IMR-90 (cell line): Measurements from ENCODE around the gene SRR. TPM values are rescaled to one million over a fixed set of nuclear protein-coding genes. Genes with fewer than 3 reads are reported as not detected.

ENCODE experiments used
- ATAC-seq: fragments of 200-7000 bp; cut with Tn5 transposase; 2 replicates; pipeline ENCODE4 v1.9.1; 2020; ENCODE audit warnings: low read depth, mild to moderate bottlenecking, moderate library complexity
- BruUV-seq: library from RNA; stranded (reverse); fragments of 400-500 nt; replicated peaks from 2 replicates; lab custom pipeline; 2021; lab: Mats Ljungman, UMichigan
- CTCF ChIA-PET: fragments of 300-600 bp; formaldehyde crosslinking; extraction: SDS; loops from one replicate; lab custom pipeline; 2021; ENCODE audit warnings: antibody characterized with exemption; lab: Yijun Ruan, JAX
- POLR2A ChIA-PET: fragments of 300-600 bp; sonication (Branson Sonifier 250); formaldehyde crosslinking; loops from one replicate; lab custom pipeline; 2022; ENCODE audit warnings: antibody characterized with exemption; ENCODE audit not compliant: unreplicated experiment; lab: Charles Lee
- DNase-seq: peaks from one replicate; pipeline ENCODE4 v3.0.0; 2013
- H2AFZ ChIP-seq: replicated peaks from 2 replicates; pipeline ENCODE3; 2013; ENCODE audit warnings: low read length, mild to moderate bottlenecking; ENCODE audit not compliant: poor library complexity
- H2AK5ac ChIP-seq: 2 replicates; pipeline ENCODE4 v1.6.1; 2013; ENCODE audit warnings: low read depth, low read length, inconsistent platforms
- H2AK9ac ChIP-seq: replicated peaks from 2 replicates; pipeline ENCODE3; 2013; ENCODE audit warnings: mild to moderate bottlenecking, low read depth, low read length, moderate library complexity; ENCODE audit not compliant: poor library complexity
- H2BK120ac ChIP-seq: 2 replicates; pipeline ENCODE4 v1.6.1; 2013; ENCODE audit warnings: low read depth, low read length, inconsistent platforms
- H2BK15ac ChIP-seq: 3 replicates; pipeline ENCODE4 v1.6.1; 2013; ENCODE audit warnings: low read depth, low read length, inconsistent platforms
- H2BK20ac ChIP-seq: 2 replicates; pipeline ENCODE4 v1.6.1; 2013; ENCODE audit warnings: low read depth, mild to moderate bottlenecking, inconsistent platforms, low read length, moderate library complexity
- H2BK5ac ChIP-seq: 2 replicates; pipeline ENCODE4 v1.6.1; 2013; ENCODE audit warnings: mild to moderate bottlenecking, low read depth, low read length, inconsistent platforms; ENCODE audit not compliant: poor library complexity, severe bottlenecking
- H3K14ac ChIP-seq: replicated peaks from 2 replicates; pipeline ENCODE4 v1.6.1; 2013; ENCODE audit warnings: low read depth, low read length, inconsistent platforms
- H3K18ac ChIP-seq: 2 replicates; pipeline ENCODE4 v1.6.1; 2013; ENCODE audit warnings: low read depth, low read length, control low read depth
- H3K23ac ChIP-seq: 2 replicates; pipeline ENCODE4 v1.6.1; 2013; ENCODE audit warnings: low read depth, low read length, inconsistent platforms
- H3K27ac ChIP-seq: 2 replicates; pipeline ENCODE4 v1.5.1; 2013; ENCODE audit warnings: mild to moderate bottlenecking, control low read depth, low read length; ENCODE audit not compliant: insufficient read depth
- H3K27me3 ChIP-seq: 2 replicates; pipeline ENCODE4 v1.6.1; 2013; ENCODE audit warnings: low read length; ENCODE audit not compliant: control insufficient read depth, insufficient read depth
- H3K36me3 ChIP-seq: 2 replicates; pipeline ENCODE4 v1.6.1; 2013; ENCODE audit warnings: low read length, mixed read lengths; ENCODE audit not compliant: control insufficient read depth, insufficient read depth
- H3K4ac ChIP-seq: 2 replicates; pipeline ENCODE4 v1.6.1; 2013; ENCODE audit warnings: low read depth, low read length, inconsistent platforms
- H3K4me1 ChIP-seq: 2 replicates; pipeline ENCODE4 v1.6.1; 2013; ENCODE audit warnings: low read length, mixed read lengths; ENCODE audit not compliant: control insufficient read depth, insufficient read depth
- H3K4me2 ChIP-seq: 2 replicates; pipeline ENCODE4 v1.6.1; 2013; ENCODE audit warnings: low read depth, mild to moderate bottlenecking, control low read depth, low read length, moderate library complexity
- H3K4me3 ChIP-seq: 2 replicates; pipeline ENCODE4 v1.5.1; 2013; ENCODE audit warnings: low read depth, mild to moderate bottlenecking, control low read depth, low read length, moderate library complexity; ENCODE audit not compliant: insufficient read depth
- H3K56ac ChIP-seq: 2 replicates; pipeline ENCODE4 v1.6.1; 2013; ENCODE audit warnings: low read length, inconsistent platforms; ENCODE audit not compliant: insufficient read depth; ENCODE audit errors: extremely low read depth
- H3K79me1 ChIP-seq, 2 experiments: 2 replicates each; pipeline ENCODE4 v1.6.1; 2013; ENCODE audit warnings: low read length in 2 of 2, inconsistent platforms in 1 of 2, low read depth in 1 of 2
- H3K9ac ChIP-seq: 2 replicates; pipeline ENCODE4 v1.6.1; 2013; ENCODE audit warnings: low read depth, low read length, control low read depth
- H3K9me1 ChIP-seq: 2 replicates; pipeline ENCODE4 v1.6.1; 2013; ENCODE audit warnings: low read length, inconsistent platforms; ENCODE audit not compliant: insufficient read depth
- H3K9me3 ChIP-seq: 2 replicates; pipeline ENCODE4 v1.6.1; 2013; ENCODE audit warnings: low read length; ENCODE audit not compliant: control insufficient read depth, insufficient read depth
- H4K20me1 ChIP-seq: 2 replicates; pipeline ENCODE4 v1.6.1; 2013; ENCODE audit warnings: low read length, inconsistent platforms; ENCODE audit not compliant: insufficient read depth
- H4K5ac ChIP-seq: 2 replicates; pipeline ENCODE4 v1.6.1; 2013; ENCODE audit warnings: mild to moderate bottlenecking, low read depth, low read length, control low read depth
- H4K8ac ChIP-seq, 2 experiments: 2 replicates each; pipeline ENCODE4 v1.6.1; 2013; ENCODE audit warnings: low read depth in 2 of 2, low read length in 2 of 2, control low read depth in 1 of 2, inconsistent platforms in 1 of 2
- H4K91ac ChIP-seq: 2 replicates; pipeline ENCODE4 v1.6.1; 2013; ENCODE audit warnings: low read depth, low read length, inconsistent platforms; ENCODE audit not compliant: insufficient read depth
- BHLHE40 ChIP-seq: fragments of 150-350 bp; IDR thresholded peaks from 2 replicates; pipeline ENCODE4 v1.6.1; 2016; ENCODE audit warnings: mild to moderate bottlenecking, low read depth, low read length
- CEBPB ChIP-seq: IDR thresholded peaks from 2 replicates; pipeline ENCODE4 v1.6.1; 2012; ENCODE audit warnings: low read depth, low read length, improper control_type of control experiment
- CHD1 ChIP-seq: IDR thresholded peaks from 2 replicates; pipeline ENCODE4 v1.6.1; 2012; ENCODE audit warnings: low read depth, low read length, improper control_type of control experiment
- CTCF ChIP-seq: conservative IDR thresholded peaks from 2 replicates; pipeline ENCODE4 v1.5.1; 2012; ENCODE audit warnings: mild to moderate bottlenecking, low read depth, low read length, improper control_type of control experiment
- ELK1 ChIP-seq: fragments of 150-350 bp; IDR thresholded peaks from 2 replicates; pipeline ENCODE4 v1.6.1; 2016; ENCODE audit warnings: low read depth, mild to moderate bottlenecking, low read length, moderate library complexity, borderline replicate concordance
- FOS ChIP-seq: fragments of 150-350 bp; IDR thresholded peaks from 2 replicates; pipeline ENCODE4 v1.6.1; 2016; ENCODE audit warnings: low read depth, low read length
- MAFK ChIP-seq: IDR thresholded peaks from 2 replicates; pipeline ENCODE4 v1.6.1; 2012; ENCODE audit warnings: low read depth, low read length, improper control_type of control experiment
- MAZ ChIP-seq: IDR thresholded peaks from 2 replicates; pipeline ENCODE4 v1.6.1; 2012; ENCODE audit warnings: low read depth, mild to moderate bottlenecking, low read length, improper control_type of control experiment, moderate library complexity, borderline replicate concordance
- MXI1 ChIP-seq: IDR thresholded peaks from 2 replicates; pipeline ENCODE4 v1.6.1; 2012; ENCODE audit warnings: low read depth, mild to moderate bottlenecking, low read length, moderate library complexity, borderline replicate concordance
- NFE2L2 ChIP-seq: fragments of 150-350 bp; IDR thresholded peaks from 2 replicates; pipeline ENCODE4 v1.6.1; 2016; ENCODE audit warnings: low read depth, mild to moderate bottlenecking, low read length
- POLR2A ChIP-seq: IDR thresholded peaks from 2 replicates; pipeline ENCODE4 v1.6.1; 2012; ENCODE audit warnings: mild to moderate bottlenecking, low read depth, low read length
- RAD21 ChIP-seq: IDR thresholded peaks from 2 replicates; pipeline ENCODE4 v1.6.1; 2012; ENCODE audit warnings: low read length, improper control_type of control experiment
- RCOR1 ChIP-seq: IDR thresholded peaks from 2 replicates; pipeline ENCODE4 v1.6.1; 2012; ENCODE audit warnings: mild to moderate bottlenecking, low read length, improper control_type of control experiment; ENCODE audit not compliant: insufficient replicate concordance
- RFX5 ChIP-seq: IDR thresholded peaks from 2 replicates; pipeline ENCODE4 v1.8.0; 2012; ENCODE audit warnings: low read depth, mild to moderate bottlenecking, low read length, moderate library complexity
- SMC3 ChIP-seq: fragments of 150-350 bp; IDR thresholded peaks from 2 replicates; pipeline ENCODE4 v1.6.1; 2016; ENCODE audit warnings: low read depth, mild to moderate bottlenecking, antibody characterized with exemption, low read length, moderate library complexity
- USF2 ChIP-seq: fragments of 150-350 bp; IDR thresholded peaks from 2 replicates; pipeline ENCODE4 v1.6.1; 2017; ENCODE audit warnings: mild to moderate bottlenecking, antibody characterized with exemption, low read length, low read depth
- WGBS, 2 experiments: methylation state at CpG; one replicate each; pipeline versions ENCODE4 v1.1.5 to v1.1.7; 2013; ENCODE audit warnings: missing lambda C conversion rate in 2 of 2; ENCODE audit not compliant: insufficient read length in 1 of 2; ENCODE audit errors: extremely low coverage in 2 of 2; 5-methylcytosine and 5-hydroxymethylcytosine counted together
- dilution Hi-C: fragments of 300-500 bp; cut with HindIII; formaldehyde crosslinking; loops from one replicate; pipeline ENCODE4 v1.14.3; 2018; ENCODE audit warnings: low sequenced_read_pairs; ENCODE audit not compliant: unreplicated experiment
- in situ Hi-C: fragments of 300-500 bp; cut with MboI; formaldehyde crosslinking; loops from 3 replicates; pipeline ENCODE4 v1.14.3; 2019; ENCODE audit warnings: low sequenced_read_pairs, inconsistent platforms, mixed read lengths
- intact Hi-C: fragments of 100-400 bp; cut with micrococcal nuclease; formaldehyde crosslinking; loops from 2 replicates; pipeline ENCODE4 v1.10.0; 2022
- polyA plus RNA-seq, 3 experiments: library from polyadenylated mRNA; depleted of rRNA; stranded (reverse); fragments of >200 nt; gene quantifications; 2 replicates each; pipeline ENCODE4 v1.2.3, GENCODE V29; 2012; ENCODE audit warnings: low replicate concordance in 1 of 3
- total RNA-seq: library from RNA; depleted of rRNA; stranded (reverse); fragments of >200 nt; gene quantifications from 2 replicates; pipeline ENCODE4 v1.2.3, GENCODE V29; 2012

SRR gene
- total and polyA plus RNA-seq, 2 of the 4 experiments (the other 2 are of a cell fraction), result 14.5 to 52.7 TPM

DNA sequence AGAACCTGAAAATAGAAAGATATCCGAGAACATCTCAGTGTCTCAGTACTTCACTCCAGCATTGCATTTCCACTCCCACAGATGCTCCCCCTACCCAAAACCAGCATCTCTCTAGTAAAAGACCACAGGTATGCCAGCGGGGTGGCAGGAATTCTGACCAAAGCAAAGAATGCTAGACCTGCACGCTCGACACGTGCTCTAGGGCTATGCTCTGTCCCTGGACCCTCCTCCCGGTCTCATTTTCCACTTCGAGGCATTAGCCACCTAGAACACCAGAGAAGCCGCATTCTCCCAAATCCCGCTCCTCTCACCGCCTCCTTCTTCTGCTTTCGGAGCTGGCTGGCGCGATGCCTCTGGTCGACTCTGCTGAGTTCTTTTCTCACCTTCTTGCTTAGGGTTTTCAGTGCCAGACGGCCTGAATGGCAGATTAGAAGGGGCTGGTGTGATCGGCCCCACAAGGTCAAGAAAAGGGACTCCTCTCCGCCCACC lies 32.0 kb downstream of the SRR start:
- ChIA-PET POLR2A (no interaction called here), CTCF (interaction anchor here (0.8 to 1.4 kb wide), 3 partner anchors 12 to 283 kb away, joined by 3 to 4 read pairs (median 3); partner anchors contain the start of gene HIC1)
- peak overlapping the region; percentile 98 for H2AK9ac ChIP-seq
- H2BK20ac ChIP-seq, result no peak overlapping the region
- H3K27ac ChIP-seq, result peak overlapping the region; percentile 84
- no peak overlapping the region for H3K18ac ChIP-seq
- H4K8ac ChIP-seq, result peak overlapping the region; percentile 90 to 100
- ATAC-seq (no peak), DNase-seq (no peak)
- H3K4me2 ChIP-seq, result peak overlapping the region; percentile 96
- peaks cover 15% of the 10 kb centered on the region for H4K20me1 ChIP-seq
- dilution Hi-C loops (no loop called here), intact Hi-C loops (loop anchor here (5.0 kb wide), 1 partner anchor 283 kb away; no protein-coding TSS in a partner anchor), in situ Hi-C loops (no loop called here)
- H3K79me1 ChIP-seq, result peaks cover 39 to 64% of the 10 kb centered on the region in 2 experiments
- no peak for TF ChIP-seq USF2
- TF ChIP-seq RFX5, result no peak
- no peak for TF ChIP-seq NFE2L2
- no peak for TF ChIP-seq RAD21
- TF ChIP-seq FOS, result no peak
- no peak for TF ChIP-seq MXI1
- no peak for TF ChIP-seq MAFK
- TF ChIP-seq CTCF, result no peak
- no peak for TF ChIP-seq BHLHE40
- TF ChIP-seq ELK1, result no peak
- TF ChIP-seq CEBPB, result no peak
- no peak for TF ChIP-seq SMC3
- TF ChIP-seq CHD1, result no peak
- TF ChIP-seq POLR2A, result no peak
- TF ChIP-seq MAZ, result no peak
- TF ChIP-seq RCOR1, result no peak
- H2BK15ac ChIP-seq, result peak overlapping the region; percentile 39; the same call in 1 of the 3 replicates
- peak overlapping the region; percentile 99 for H2AK5ac ChIP-seq
- H3K27me3 ChIP-seq, result no peaks in the 10 kb centered on the region
- H3K9ac ChIP-seq, result peak overlapping the region; percentile 97
- H2BK120ac ChIP-seq, result no peak overlapping the region
- peaks cover 11% of the 10 kb centered on the region for H3K4me1 ChIP-seq
- no peaks in the 10 kb centered on the region for H3K9me3 ChIP-seq
- peak overlapping the region; percentile 65 for H3K4me3 ChIP-seq
- H3K14ac ChIP-seq, result peak overlapping the region; percentile 86
- BruUV-seq, result no TSS peak
- H2BK5ac ChIP-seq, result peak overlapping the region; percentile 78
- peak overlapping the region; percentile 86 for H3K56ac ChIP-seq
- peak overlapping the region; percentile 63 for H4K5ac ChIP-seq
- peak overlapping the region; percentile 92 for H3K4ac ChIP-seq
- H3K9me1 ChIP-seq, result peaks cover 9% of the 10 kb centered on the region; the same call in 1 of the 2 replicates
- H3K36me3 ChIP-seq, result peaks cover 25% of the 10 kb centered on the region
- peak overlapping the region; percentile 87 for H4K91ac ChIP-seq
- H3K23ac ChIP-seq, result peak overlapping the region; percentile 94
- H2AFZ ChIP-seq, result peak overlapping the region; percentile 98
- 44% methylated on average over 1 of the region's 17 CpGs; no CpG with 5 or more reads in 1 of the 2 experiments for WGBS, 2 experiments
